IMR-90 (cell line): ENCODE data around the gene EIF4B. TPM values are rescaled to one million over a fixed set of nuclear protein-coding genes. Genes with fewer than 3 reads are reported as not detected.
A peak's percentile ranks its signal among the peaks of the same experiment; 100 is the strongest.

Experiments
- ATAC-seq: fragments of 200-7000 bp; cut with Tn5 transposase; 2 replicates; pipeline ENCODE4 v1.9.1; 2020; ENCODE audit warnings: low read depth, mild to moderate bottlenecking, moderate library complexity
- BruUV-seq: library from RNA; stranded (reverse); fragments of 400-500 nt; replicated peaks from 2 replicates; lab custom pipeline; 2021; lab: Mats Ljungman, UMichigan
- CTCF ChIA-PET: fragments of 300-600 bp; formaldehyde crosslinking; extraction: SDS; loops from one replicate; lab custom pipeline; 2021; ENCODE audit warnings: antibody characterized with exemption; lab: Yijun Ruan, JAX
- POLR2A ChIA-PET: fragments of 300-600 bp; sonication (Branson Sonifier 250); formaldehyde crosslinking; loops from one replicate; lab custom pipeline; 2022; ENCODE audit warnings: antibody characterized with exemption; ENCODE audit not compliant: unreplicated experiment; lab: Charles Lee
- DNase-seq: peaks from one replicate; pipeline ENCODE4 v3.0.0; 2013
- H2AFZ ChIP-seq: replicated peaks from 2 replicates; pipeline ENCODE3; 2013; ENCODE audit warnings: low read length, mild to moderate bottlenecking; ENCODE audit not compliant: poor library complexity
- H2AK5ac ChIP-seq: 2 replicates; pipeline ENCODE4 v1.6.1; 2013; ENCODE audit warnings: low read depth, low read length, inconsistent platforms
- H2AK9ac ChIP-seq: replicated peaks from 2 replicates; pipeline ENCODE3; 2013; ENCODE audit warnings: mild to moderate bottlenecking, low read depth, low read length, moderate library complexity; ENCODE audit not compliant: poor library complexity
- H2BK120ac ChIP-seq: 2 replicates; pipeline ENCODE4 v1.6.1; 2013; ENCODE audit warnings: low read depth, low read length, inconsistent platforms
- H2BK15ac ChIP-seq: 3 replicates; pipeline ENCODE4 v1.6.1; 2013; ENCODE audit warnings: low read depth, low read length, inconsistent platforms
- H2BK20ac ChIP-seq: 2 replicates; pipeline ENCODE4 v1.6.1; 2013; ENCODE audit warnings: low read depth, mild to moderate bottlenecking, inconsistent platforms, low read length, moderate library complexity
- H2BK5ac ChIP-seq: 2 replicates; pipeline ENCODE4 v1.6.1; 2013; ENCODE audit warnings: mild to moderate bottlenecking, low read depth, low read length, inconsistent platforms; ENCODE audit not compliant: poor library complexity, severe bottlenecking
- H3K14ac ChIP-seq: replicated peaks from 2 replicates; pipeline ENCODE4 v1.6.1; 2013; ENCODE audit warnings: low read depth, low read length, inconsistent platforms
- H3K18ac ChIP-seq: 2 replicates; pipeline ENCODE4 v1.6.1; 2013; ENCODE audit warnings: low read depth, low read length, control low read depth
- H3K23ac ChIP-seq: 2 replicates; pipeline ENCODE4 v1.6.1; 2013; ENCODE audit warnings: low read depth, low read length, inconsistent platforms
- H3K27ac ChIP-seq: 2 replicates; pipeline ENCODE4 v1.5.1; 2013; ENCODE audit warnings: mild to moderate bottlenecking, control low read depth, low read length; ENCODE audit not compliant: insufficient read depth
- H3K27me3 ChIP-seq: 2 replicates; pipeline ENCODE4 v1.6.1; 2013; ENCODE audit warnings: low read length; ENCODE audit not compliant: control insufficient read depth, insufficient read depth
- H3K36me3 ChIP-seq: 2 replicates; pipeline ENCODE4 v1.6.1; 2013; ENCODE audit warnings: low read length, mixed read lengths; ENCODE audit not compliant: control insufficient read depth, insufficient read depth
- H3K4ac ChIP-seq: 2 replicates; pipeline ENCODE4 v1.6.1; 2013; ENCODE audit warnings: low read depth, low read length, inconsistent platforms
- H3K4me1 ChIP-seq: 2 replicates; pipeline ENCODE4 v1.6.1; 2013; ENCODE audit warnings: low read length, mixed read lengths; ENCODE audit not compliant: control insufficient read depth, insufficient read depth
- H3K4me2 ChIP-seq: 2 replicates; pipeline ENCODE4 v1.6.1; 2013; ENCODE audit warnings: low read depth, mild to moderate bottlenecking, control low read depth, low read length, moderate library complexity
- H3K4me3 ChIP-seq: 2 replicates; pipeline ENCODE4 v1.5.1; 2013; ENCODE audit warnings: low read depth, mild to moderate bottlenecking, control low read depth, low read length, moderate library complexity; ENCODE audit not compliant: insufficient read depth
- H3K56ac ChIP-seq: 2 replicates; pipeline ENCODE4 v1.6.1; 2013; ENCODE audit warnings: low read length, inconsistent platforms; ENCODE audit not compliant: insufficient read depth; ENCODE audit errors: extremely low read depth
- H3K79me1 ChIP-seq, 2 experiments: 2 replicates each; pipeline ENCODE4 v1.6.1; 2013; ENCODE audit warnings: low read length in 2 of 2, inconsistent platforms in 1 of 2, low read depth in 1 of 2
- H3K9ac ChIP-seq: 2 replicates; pipeline ENCODE4 v1.6.1; 2013; ENCODE audit warnings: low read depth, low read length, control low read depth
- H3K9me1 ChIP-seq: 2 replicates; pipeline ENCODE4 v1.6.1; 2013; ENCODE audit warnings: low read length, inconsistent platforms; ENCODE audit not compliant: insufficient read depth
- H3K9me3 ChIP-seq: 2 replicates; pipeline ENCODE4 v1.6.1; 2013; ENCODE audit warnings: low read length; ENCODE audit not compliant: control insufficient read depth, insufficient read depth
- H4K20me1 ChIP-seq: 2 replicates; pipeline ENCODE4 v1.6.1; 2013; ENCODE audit warnings: low read length, inconsistent platforms; ENCODE audit not compliant: insufficient read depth
- H4K5ac ChIP-seq: 2 replicates; pipeline ENCODE4 v1.6.1; 2013; ENCODE audit warnings: mild to moderate bottlenecking, low read depth, low read length, control low read depth
- H4K8ac ChIP-seq, 2 experiments: 2 replicates each; pipeline ENCODE4 v1.6.1; 2013; ENCODE audit warnings: low read depth in 2 of 2, low read length in 2 of 2, control low read depth in 1 of 2, inconsistent platforms in 1 of 2
- H4K91ac ChIP-seq: 2 replicates; pipeline ENCODE4 v1.6.1; 2013; ENCODE audit warnings: low read depth, low read length, inconsistent platforms; ENCODE audit not compliant: insufficient read depth
- BHLHE40 ChIP-seq: fragments of 150-350 bp; IDR thresholded peaks from 2 replicates; pipeline ENCODE4 v1.6.1; 2016; ENCODE audit warnings: mild to moderate bottlenecking, low read depth, low read length
- CEBPB ChIP-seq: IDR thresholded peaks from 2 replicates; pipeline ENCODE4 v1.6.1; 2012; ENCODE audit warnings: low read depth, low read length, improper control_type of control experiment
- CHD1 ChIP-seq: IDR thresholded peaks from 2 replicates; pipeline ENCODE4 v1.6.1; 2012; ENCODE audit warnings: low read depth, low read length, improper control_type of control experiment
- CTCF ChIP-seq: conservative IDR thresholded peaks from 2 replicates; pipeline ENCODE4 v1.5.1; 2012; ENCODE audit warnings: mild to moderate bottlenecking, low read depth, low read length, improper control_type of control experiment
- ELK1 ChIP-seq: fragments of 150-350 bp; IDR thresholded peaks from 2 replicates; pipeline ENCODE4 v1.6.1; 2016; ENCODE audit warnings: low read depth, mild to moderate bottlenecking, low read length, moderate library complexity, borderline replicate concordance
- FOS ChIP-seq: fragments of 150-350 bp; IDR thresholded peaks from 2 replicates; pipeline ENCODE4 v1.6.1; 2016; ENCODE audit warnings: low read depth, low read length
- MAFK ChIP-seq: IDR thresholded peaks from 2 replicates; pipeline ENCODE4 v1.6.1; 2012; ENCODE audit warnings: low read depth, low read length, improper control_type of control experiment
- MAZ ChIP-seq: IDR thresholded peaks from 2 replicates; pipeline ENCODE4 v1.6.1; 2012; ENCODE audit warnings: low read depth, mild to moderate bottlenecking, low read length, improper control_type of control experiment, moderate library complexity, borderline replicate concordance
- MXI1 ChIP-seq: IDR thresholded peaks from 2 replicates; pipeline ENCODE4 v1.6.1; 2012; ENCODE audit warnings: low read depth, mild to moderate bottlenecking, low read length, moderate library complexity, borderline replicate concordance
- NFE2L2 ChIP-seq: fragments of 150-350 bp; IDR thresholded peaks from 2 replicates; pipeline ENCODE4 v1.6.1; 2016; ENCODE audit warnings: low read depth, mild to moderate bottlenecking, low read length
- POLR2A ChIP-seq: IDR thresholded peaks from 2 replicates; pipeline ENCODE4 v1.6.1; 2012; ENCODE audit warnings: mild to moderate bottlenecking, low read depth, low read length
- RAD21 ChIP-seq: IDR thresholded peaks from 2 replicates; pipeline ENCODE4 v1.6.1; 2012; ENCODE audit warnings: low read length, improper control_type of control experiment
- RCOR1 ChIP-seq: IDR thresholded peaks from 2 replicates; pipeline ENCODE4 v1.6.1; 2012; ENCODE audit warnings: mild to moderate bottlenecking, low read length, improper control_type of control experiment; ENCODE audit not compliant: insufficient replicate concordance
- RFX5 ChIP-seq: IDR thresholded peaks from 2 replicates; pipeline ENCODE4 v1.8.0; 2012; ENCODE audit warnings: low read depth, mild to moderate bottlenecking, low read length, moderate library complexity
- SMC3 ChIP-seq: fragments of 150-350 bp; IDR thresholded peaks from 2 replicates; pipeline ENCODE4 v1.6.1; 2016; ENCODE audit warnings: low read depth, mild to moderate bottlenecking, antibody characterized with exemption, low read length, moderate library complexity
- USF2 ChIP-seq: fragments of 150-350 bp; IDR thresholded peaks from 2 replicates; pipeline ENCODE4 v1.6.1; 2017; ENCODE audit warnings: mild to moderate bottlenecking, antibody characterized with exemption, low read length, low read depth
- WGBS, 2 experiments: methylation state at CpG; one replicate each; pipeline versions ENCODE4 v1.1.5 to v1.1.7; 2013; ENCODE audit warnings: missing lambda C conversion rate in 2 of 2; ENCODE audit not compliant: insufficient read length in 1 of 2; ENCODE audit errors: extremely low coverage in 2 of 2; 5-methylcytosine and 5-hydroxymethylcytosine counted together
- dilution Hi-C: fragments of 300-500 bp; cut with HindIII; formaldehyde crosslinking; loops from one replicate; pipeline ENCODE4 v1.14.3; 2018; ENCODE audit warnings: low sequenced_read_pairs; ENCODE audit not compliant: unreplicated experiment
- in situ Hi-C: fragments of 300-500 bp; cut with MboI; formaldehyde crosslinking; loops from 3 replicates; pipeline ENCODE4 v1.14.3; 2019; ENCODE audit warnings: low sequenced_read_pairs, inconsistent platforms, mixed read lengths
- intact Hi-C: fragments of 100-400 bp; cut with micrococcal nuclease; formaldehyde crosslinking; loops from 2 replicates; pipeline ENCODE4 v1.10.0; 2022
- polyA plus RNA-seq, 3 experiments: library from polyadenylated mRNA; depleted of rRNA; stranded (reverse); fragments of >200 nt; gene quantifications; 2 replicates each; pipeline ENCODE4 v1.2.3, GENCODE V29; 2012; ENCODE audit warnings: low replicate concordance in 1 of 3
- total RNA-seq: library from RNA; depleted of rRNA; stranded (reverse); fragments of >200 nt; gene quantifications from 2 replicates; pipeline ENCODE4 v1.2.3, GENCODE V29; 2012

EIF4B gene
- total and polyA plus RNA-seq, 2 of the 4 experiments (the other 2 are of a cell fraction) = 313 to 671 TPM

- no peak overlapping the region for H2BK5ac ChIP-seq
- no peak overlapping the region for H3K4me3 ChIP-seq
- no peak overlapping the region; the same call in 1 of the 2 replicates for H2AK5ac ChIP-seq
- DNase-seq (no peak), ATAC-seq (no peak)
- BruUV-seq = no TSS peak
- peaks cover 21% of the 10 kb centered on the region for H3K4me1 ChIP-seq
- peak overlapping the region; percentile 75 for H2AK9ac ChIP-seq
- in situ Hi-C loops (no loop called here), dilution Hi-C loops (no loop called here), intact Hi-C loops (no loop called here)
- no peak overlapping the region for H3K27ac ChIP-seq
- H3K79me1 ChIP-seq = peaks cover 0 to 42% of the 10 kb centered on the region in 2 experiments; a peak in 3 of 4 replicates
- no peak for TF ChIP-seq SMC3
- TF ChIP-seq FOS = no peak
- no peak for TF ChIP-seq MAZ
- TF ChIP-seq POLR2A = no peak
- no peak for TF ChIP-seq MXI1
- TF ChIP-seq MAFK = no peak
- no peak for TF ChIP-seq RAD21
- no peak for TF ChIP-seq CTCF
- TF ChIP-seq RCOR1 = no peak
- TF ChIP-seq NFE2L2 = no peak
- TF ChIP-seq CEBPB = no peak
- no peak for TF ChIP-seq RFX5
- TF ChIP-seq CHD1 = no peak
- no peak for TF ChIP-seq USF2
- TF ChIP-seq ELK1 = no peak
- no peak for TF ChIP-seq BHLHE40
- H3K56ac ChIP-seq = no peak overlapping the region
- CTCF ChIA-PET = interaction anchor here (1.0 kb wide), 1 partner anchor 8 kb away, joined by 3 read pairs; no protein-coding TSS in a partner anchor
- H3K36me3 ChIP-seq = peaks cover 81% of the 10 kb centered on the region
- H4K5ac ChIP-seq = no peak overlapping the region
- POLR2A ChIA-PET = no interaction called here
- H4K8ac ChIP-seq = no peak overlapping the region
- no peaks in the 10 kb centered on the region for H3K27me3 ChIP-seq
- no peak overlapping the region for H2BK20ac ChIP-seq
- no peaks in the 10 kb centered on the region for H3K9me3 ChIP-seq
- no peak overlapping the region; the same call in 1 of the 2 replicates for H4K91ac ChIP-seq
- H3K23ac ChIP-seq = no peak overlapping the region
- no peak overlapping the region for H2BK15ac ChIP-seq
- no peak overlapping the region for H3K4ac ChIP-seq
- no peak overlapping the region for H3K14ac ChIP-seq
- no peak overlapping the region for H2AFZ ChIP-seq
- H4K20me1 ChIP-seq = no peaks in the 10 kb centered on the region
- no peak overlapping the region for H3K18ac ChIP-seq
- H3K9me1 ChIP-seq = peaks cover 12% of the 10 kb centered on the region
- H3K9ac ChIP-seq = no peak overlapping the region
- H2BK120ac ChIP-seq = no peak overlapping the region
- no peak overlapping the region for H3K4me2 ChIP-seq
- 85% methylated on average over 6 of the region's 13 CpGs; no CpG with 5 or more reads in 1 of the 2 experiments for WGBS, 2 experiments
Observed at GRCh38 chr12:53057816-53058500, 51.7 kb downstream of the EIF4B start.
